Effector memory CD8-positive, alpha-beta T cell (primary cell): ENCODE measurements around the gene C2CD4D.

ENCODE experiments used
- ATAC-seq: fragments of 150-1000 bp; cut with Tn5 transposase; replicated peaks from 2 replicates; pipeline ENCODE4 v1.10.0; 2021; ENCODE audit warnings: mild to moderate bottlenecking, moderate library complexity
- DNase-seq, 3 experiments: peaks; one replicate each; pipeline ENCODE4 v3.0.0; 2021
- H3K27ac Mint-ChIP-seq, 2 donors: one replicate each; pipeline ENCODE4 v1.8.0; 2022; ENCODE audit warnings: mild to moderate bottlenecking in 2 of 2, mixed read lengths in 2 of 2, moderate library complexity in 2 of 2
- H3K27me3 Mint-ChIP-seq, 2 donors: one replicate each; pipeline ENCODE4 v1.8.0; 2022; ENCODE audit warnings: mixed read lengths in 2 of 2
- H3K36me3 Mint-ChIP-seq: one replicate; pipeline ENCODE4 v1.8.0; 2022; ENCODE audit warnings: mild to moderate bottlenecking, moderate library complexity, mixed read lengths; ENCODE audit not compliant: insufficient read depth
- H3K4me1 Mint-ChIP-seq, 2 donors: one replicate each; pipeline ENCODE4 v1.8.0; 2022; ENCODE audit warnings: low read depth in 2 of 2, mixed read lengths in 2 of 2
- H3K4me3 Mint-ChIP-seq, 2 donors: one replicate each; pipeline ENCODE4 v1.8.0; 2022; ENCODE audit warnings: mild to moderate bottlenecking in 2 of 2, mixed read lengths in 2 of 2, moderate library complexity in 2 of 2
- H3K9me3 Mint-ChIP-seq, 2 donors: one replicate each; pipeline ENCODE4 v1.8.0; 2022; ENCODE audit warnings: mixed read lengths in 2 of 2

The C2CD4D gene

DNA sequence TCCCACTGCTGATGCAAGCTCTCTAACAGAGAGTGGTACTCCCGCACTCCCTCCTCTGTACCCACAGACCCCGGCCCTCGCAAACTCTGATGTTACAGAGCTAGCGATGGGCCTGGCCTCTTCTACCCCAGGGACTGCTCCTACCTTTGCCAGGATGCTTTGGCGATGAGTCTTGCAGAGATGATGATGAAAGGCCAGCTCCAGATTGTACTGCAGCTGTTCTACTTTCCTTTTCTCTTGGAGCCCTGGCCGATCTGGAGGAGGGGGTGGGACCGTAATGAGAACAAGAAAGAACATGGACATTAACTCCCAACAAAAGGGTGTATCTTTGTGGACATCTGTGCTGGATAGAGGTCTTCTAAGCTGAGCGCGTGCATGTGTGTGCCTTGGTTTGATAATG is 28.4 kb downstream of the C2CD4D start:
- H3K36me3 Mint-ChIP-seq, result peaks cover 53% of the 10 kb centered on the region
- no peak for ATAC-seq

DNA sequence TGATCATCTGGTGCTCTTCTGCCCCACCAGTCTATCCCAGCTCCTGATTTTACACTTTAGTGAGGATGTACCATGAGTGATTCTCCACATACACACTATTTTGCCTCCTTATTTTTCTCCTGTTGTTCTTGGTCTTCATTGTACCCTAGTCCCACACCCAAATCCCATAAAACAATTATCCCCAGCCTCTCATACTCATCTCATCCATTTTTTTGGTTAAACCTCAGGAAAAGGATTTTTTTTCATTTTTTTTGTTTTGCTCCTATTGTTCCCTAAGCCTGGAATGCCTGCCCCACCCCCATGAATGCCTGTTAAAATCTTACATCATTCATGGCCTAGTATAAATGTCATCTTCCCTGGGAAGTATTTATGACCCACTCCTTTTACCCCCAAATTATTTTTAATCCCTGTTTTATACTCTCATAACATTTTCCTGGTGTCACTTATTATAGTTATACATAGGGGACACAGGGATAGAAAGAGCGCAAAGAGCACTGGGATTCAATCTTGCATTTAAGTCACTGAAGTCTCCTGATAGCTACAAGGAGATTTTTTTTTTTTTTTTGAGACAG is 29.5 kb downstream of the C2CD4D start:
- Mint-ChIP-seq H3K27ac (no peak overlapping the region), H3K27me3 (no peaks in the 10 kb centered on the region), H3K36me3 (peaks cover 43% of the 10 kb centered on the region), H3K4me3 (no peak overlapping the region), H3K4me1 (peaks cover 11 to 26% of the 10 kb centered on the region in 2 donors), H3K9me3 (no peaks in the 10 kb centered on the region)
- no peak for DNase-seq
- ATAC-seq, result no peak

More for the DNA sequence above, 28.4 kb downstream of the C2CD4D start:
- Mint-ChIP-seq H3K4me1 (peaks cover 20 to 35% of the 10 kb centered on the region in 2 donors), H3K4me3 (no peak overlapping the region), H3K9me3 (no peaks in the 10 kb centered on the region), H3K27me3 (no peaks in the 10 kb centered on the region), H3K27ac (no peak overlapping the region)
- DNase-seq, result no peak

DNA sequence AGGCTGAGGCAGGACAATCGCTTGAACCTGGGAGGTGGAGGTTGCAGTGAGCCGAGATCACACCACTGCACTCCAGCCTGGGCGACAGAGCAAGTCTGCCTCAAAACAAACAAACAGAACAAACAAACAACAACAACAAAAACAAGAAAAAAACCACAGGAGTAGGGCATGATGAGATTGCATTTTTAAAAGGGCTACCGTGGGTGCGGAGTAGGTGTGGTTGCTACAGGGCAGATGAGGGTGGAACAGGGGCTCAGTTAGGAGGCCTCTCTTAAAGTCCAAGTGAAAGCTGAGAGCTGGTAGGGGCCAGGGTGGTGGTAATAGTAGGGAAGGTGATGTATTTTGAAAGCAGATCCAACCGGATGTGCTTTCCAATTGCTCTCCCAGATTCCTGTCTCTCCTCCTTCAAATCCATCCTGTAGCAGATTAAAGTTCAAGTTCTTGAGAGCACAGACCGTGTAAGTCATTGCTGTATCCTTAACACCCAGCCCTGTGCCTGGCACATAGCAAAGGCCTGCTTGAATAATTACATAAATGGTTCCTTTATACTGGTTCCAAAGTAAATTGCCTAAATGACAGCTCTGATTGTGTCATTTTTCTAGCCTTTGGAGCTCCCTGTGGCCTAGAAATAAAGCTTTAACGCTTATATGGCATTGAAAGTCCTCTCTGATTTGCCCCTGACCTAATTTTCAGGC is 30.2 kb downstream of the C2CD4D start:
- H3K4me1 Mint-ChIP-seq, result peaks cover 6 to 26% of the 10 kb centered on the region in 2 donors
- ATAC-seq, result no peak
- H3K27ac Mint-ChIP-seq, result peak overlapping the region in 1 of 2 donors; percentile 47

GRCh38 chr1:151807766-151808165 is 31.9 kb downstream of the C2CD4D start:
- no peaks in the 10 kb centered on the region for H3K27me3 Mint-ChIP-seq
- H3K9me3 Mint-ChIP-seq, result no peaks in the 10 kb centered on the region
- peaks cover 31% of the 10 kb centered on the region for H3K36me3 Mint-ChIP-seq
- H3K4me3 Mint-ChIP-seq, result no peak overlapping the region
- DNase-seq (no peak), ATAC-seq (no peak)
- H3K4me1 Mint-ChIP-seq, result peaks cover 11 to 22% of the 10 kb centered on the region in 2 donors
- peak overlapping the region in 1 of 2 donors; percentile 47 for H3K27ac Mint-ChIP-seq

More for the DNA sequence above, 30.2 kb downstream of the C2CD4D start:
- peaks cover 38% of the 10 kb centered on the region for H3K36me3 Mint-ChIP-seq
- H3K27me3 Mint-ChIP-seq, result no peaks in the 10 kb centered on the region
- H3K4me3 Mint-ChIP-seq, result no peak overlapping the region
- no peak for DNase-seq
- H3K9me3 Mint-ChIP-seq, result no peaks in the 10 kb centered on the region

DNA sequence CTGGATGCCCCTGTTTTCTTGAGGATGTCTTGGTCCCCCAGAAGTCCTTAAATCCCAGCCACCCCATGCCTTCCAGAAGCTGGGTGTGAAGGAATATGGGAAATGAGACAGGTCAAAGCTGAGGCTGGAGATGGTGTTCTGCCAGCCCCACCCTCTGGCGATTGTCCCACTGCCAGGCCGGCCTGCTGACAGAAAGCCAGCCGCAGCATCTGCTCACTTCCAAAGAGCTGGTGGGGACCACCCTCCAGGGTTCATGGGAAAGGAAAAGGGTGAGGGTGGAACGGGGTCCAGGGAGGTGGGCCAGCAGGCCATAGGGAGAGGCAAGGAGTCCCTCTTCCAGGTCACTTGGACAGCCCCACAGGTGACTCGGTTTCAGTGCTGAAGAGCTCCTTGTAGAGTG is 32.5 kb downstream of the C2CD4D start:
- peaks cover 26% of the 10 kb centered on the region for H3K36me3 Mint-ChIP-seq
- H3K4me1 Mint-ChIP-seq, result peaks cover 7 to 23% of the 10 kb centered on the region in 2 donors
- ATAC-seq (no peak), DNase-seq (no peak)
- peak overlapping the region in 1 of 2 donors; percentile 80 for H3K27ac Mint-ChIP-seq
- H3K9me3 Mint-ChIP-seq, result no peaks in the 10 kb centered on the region
- no peaks in the 10 kb centered on the region for H3K27me3 Mint-ChIP-seq
- no peak overlapping the region for H3K4me3 Mint-ChIP-seq

DNA sequence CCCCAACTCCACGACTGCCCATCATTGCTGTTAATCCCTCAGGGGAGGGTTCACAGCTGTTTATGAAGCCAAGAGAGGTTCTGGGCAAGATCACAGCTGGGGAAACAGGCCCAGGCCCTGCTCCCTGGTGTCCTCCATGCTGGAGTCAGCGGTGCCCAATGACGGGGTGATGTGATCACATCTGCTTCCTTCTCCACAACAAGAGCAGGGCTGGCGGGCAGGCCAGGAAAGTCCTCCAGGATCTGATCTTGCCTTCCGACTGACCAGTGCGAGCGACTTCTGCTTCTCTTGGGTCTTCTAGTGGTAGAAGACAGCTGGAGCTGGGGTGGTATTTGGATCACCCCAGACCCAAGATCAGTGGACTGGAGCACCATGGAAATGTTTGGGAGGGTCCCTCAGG is 33.5 kb downstream of the C2CD4D start:
- H3K4me3 Mint-ChIP-seq, result no peak overlapping the region
- peaks cover 22% of the 10 kb centered on the region for H3K36me3 Mint-ChIP-seq
- H3K27ac Mint-ChIP-seq, result peak overlapping the region in 1 of 2 donors; percentile 80
- peaks cover 7 to 23% of the 10 kb centered on the region in 2 donors for H3K4me1 Mint-ChIP-seq
- H3K27me3 Mint-ChIP-seq, result no peaks in the 10 kb centered on the region
- DNase-seq (no peak), ATAC-seq (no peak)
- H3K9me3 Mint-ChIP-seq, result no peaks in the 10 kb centered on the region

DNA sequence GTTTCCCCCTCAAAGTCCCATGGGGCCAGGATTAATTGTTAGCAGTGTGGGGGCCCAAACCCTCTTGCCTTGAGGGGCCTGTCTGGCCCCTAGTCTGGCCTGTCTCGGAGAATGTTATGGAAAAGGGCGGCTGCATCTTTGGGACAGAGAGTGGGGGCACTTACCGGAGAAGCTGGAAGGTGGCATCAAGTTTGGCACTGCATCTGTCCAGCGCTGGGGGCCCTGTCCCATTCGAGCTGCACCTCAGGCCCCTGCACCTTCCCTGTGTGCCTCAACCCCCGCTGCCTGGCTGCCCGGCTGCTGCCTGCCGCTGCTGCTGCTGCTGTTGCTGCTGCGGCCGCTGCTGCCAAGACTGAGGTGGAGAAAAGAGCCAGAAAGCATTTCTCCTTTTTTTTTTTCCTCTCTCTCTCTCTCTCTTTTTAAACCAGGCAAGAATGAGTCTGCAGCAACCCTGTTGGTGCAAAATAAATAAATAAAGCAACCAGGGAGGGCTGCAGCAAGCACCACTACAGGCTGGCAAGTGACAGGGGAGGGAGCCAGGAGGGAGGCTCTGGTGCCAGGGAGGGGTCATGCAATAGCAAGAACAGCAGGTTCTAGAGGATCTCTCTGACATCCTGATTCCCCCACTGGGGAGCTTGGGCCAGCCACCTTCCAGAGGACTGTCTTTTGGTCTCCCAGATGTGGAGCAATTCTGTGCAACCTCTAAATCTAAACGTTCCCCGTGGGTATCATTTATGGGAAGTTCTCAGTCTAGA is 34.4 kb downstream of the C2CD4D start, which contains the start of gene LINGO4:
Gene LINGO4 (minus strand): TSS at position 354 of the 755 bp plus-strand sequence. CDS start 2,715 bp downstream, outside the sequence.
- DNase-seq, result no peak
- Mint-ChIP-seq H3K36me3 (peaks cover 12% of the 10 kb centered on the region), H3K9me3 (no peaks in the 10 kb centered on the region), H3K4me1 (peaks cover 12 to 28% of the 10 kb centered on the region in 2 donors), H3K27me3 (no peaks in the 10 kb centered on the region), H3K27ac (peak within 1 kb of the TSS in 1 of 2 donors; percentile 80), H3K4me3 (no peak within 1 kb of the TSS)
- ATAC-seq, result peak; percentile 39

- no peak for DNase-seq
- Mint-ChIP-seq H3K27me3 (no peaks in the 10 kb centered on the region), H3K4me3 (no peak overlapping the region), H3K9me3 (no peaks in the 10 kb centered on the region), H3K36me3 (peaks cover 12% of the 10 kb centered on the region), H3K27ac (peak overlapping the region in 1 of 2 donors; percentile 69), H3K4me1 (peaks cover 14 to 39% of the 10 kb centered on the region in 2 donors)
- no peak for ATAC-seq
Observed at GRCh38 chr1:151803915-151804314, 35.7 kb downstream of the C2CD4D start.

DNA sequence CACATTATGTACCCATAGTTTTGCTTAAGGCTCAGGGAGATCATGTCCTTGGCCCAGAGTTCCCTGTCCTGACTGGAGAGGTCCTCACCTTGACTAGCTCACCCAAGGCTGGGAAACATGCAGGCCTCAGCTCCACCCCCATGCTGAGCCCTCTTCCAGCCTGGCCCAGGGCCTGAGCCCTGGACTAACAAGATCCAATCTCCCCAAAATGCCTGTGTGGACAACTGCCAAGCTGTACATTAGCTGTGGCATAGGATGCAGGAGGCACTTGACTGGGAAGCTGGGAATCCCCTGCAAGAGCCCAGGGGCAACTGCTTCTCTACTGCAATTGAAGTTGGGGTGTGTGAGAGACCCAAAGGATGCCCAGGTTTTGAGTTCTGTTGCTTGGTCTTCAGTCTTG is 36.5 kb downstream of the C2CD4D start:
- DNase-seq (no peak), ATAC-seq (no peak)
- Mint-ChIP-seq H3K9me3 (no peaks in the 10 kb centered on the region), H3K27ac (peak overlapping the region; percentile 13 to 69), H3K4me3 (no peak overlapping the region), H3K27me3 (no peaks in the 10 kb centered on the region), H3K36me3 (peaks cover 6% of the 10 kb centered on the region), H3K4me1 (peaks cover 14 to 42% of the 10 kb centered on the region in 2 donors)

- Mint-ChIP-seq H3K4me3 (no peak overlapping the region), H3K27ac (peak overlapping the region in 1 of 2 donors; percentile 60), H3K9me3 (no peaks in the 10 kb centered on the region), H3K4me1 (peaks cover 14 to 42% of the 10 kb centered on the region in 2 donors), H3K36me3 (peaks cover 3% of the 10 kb centered on the region), H3K27me3 (no peaks in the 10 kb centered on the region)
- ATAC-seq (no peak), DNase-seq (no peak)
Observed at GRCh38 chr1:151802372-151802771, 37.2 kb downstream of the C2CD4D start.

- no peak overlapping the region for H3K4me3 Mint-ChIP-seq
- H3K4me1 Mint-ChIP-seq, result peaks cover 14 to 42% of the 10 kb centered on the region in 2 donors
- peak overlapping the region in 1 of 2 donors; percentile 60 for H3K27ac Mint-ChIP-seq
- no peaks in the 10 kb centered on the region for H3K9me3 Mint-ChIP-seq
- peaks cover 3% of the 10 kb centered on the region for H3K36me3 Mint-ChIP-seq
- DNase-seq, result no peak
- no peaks in the 10 kb centered on the region for H3K27me3 Mint-ChIP-seq
- no peak for ATAC-seq
Observed at GRCh38 chr1:151801846-151802245, 37.8 kb downstream of the C2CD4D start.

DNA sequence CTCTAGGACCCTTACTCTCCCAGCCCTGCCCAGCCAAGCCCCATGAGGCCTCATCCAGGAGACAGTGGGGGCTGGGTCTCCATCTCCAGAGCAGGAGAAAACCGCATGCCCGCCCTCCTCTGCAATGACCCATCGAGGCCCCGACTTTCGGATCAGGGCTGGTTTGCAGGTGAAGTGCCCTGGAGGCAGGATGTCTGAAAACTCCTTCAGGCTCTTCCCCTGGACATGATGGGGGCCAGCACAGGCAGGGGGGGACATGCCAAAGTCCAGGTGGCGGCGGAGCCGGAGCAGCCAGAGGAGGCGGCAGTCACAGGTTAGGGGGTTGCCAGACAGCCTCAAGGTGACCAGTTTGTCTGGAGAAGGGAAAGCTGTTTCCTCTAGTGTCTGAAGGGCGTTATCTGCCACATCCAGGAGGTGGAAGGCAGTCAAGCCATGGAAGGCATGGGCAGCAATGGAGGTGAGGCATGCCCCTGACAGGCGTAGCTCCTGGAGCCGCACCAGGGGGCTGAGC is 38.3 kb downstream of the C2CD4D start:
- Mint-ChIP-seq H3K27ac (peak overlapping the region in 1 of 2 donors; percentile 60), H3K36me3 (peaks cover 3% of the 10 kb centered on the region), H3K4me1 (peaks cover 18 to 42% of the 10 kb centered on the region in 2 donors), H3K4me3 (no peak overlapping the region), H3K9me3 (no peaks in the 10 kb centered on the region), H3K27me3 (no peaks in the 10 kb centered on the region)
- no peak for DNase-seq
- ATAC-seq, result no peak

DNA sequence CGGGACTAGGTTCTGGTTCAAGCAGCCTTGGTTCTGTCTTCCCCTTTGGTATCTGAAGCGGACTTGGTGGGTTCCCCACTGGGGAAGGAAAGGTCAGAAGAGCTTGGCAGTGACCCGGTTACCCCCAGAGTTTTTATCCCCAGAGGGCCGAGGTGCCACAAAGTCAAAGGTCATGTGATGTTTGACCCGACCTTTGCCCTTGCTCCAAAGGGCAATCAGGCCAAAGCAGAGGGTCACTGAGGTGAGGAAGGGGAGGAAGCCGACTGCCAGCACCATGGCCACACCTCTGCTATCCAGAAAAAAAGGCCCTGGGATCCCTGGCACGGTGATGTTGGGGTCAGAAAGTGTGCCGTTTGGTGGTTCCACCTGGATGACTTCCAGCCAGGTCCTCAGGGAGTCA is 38.8 kb downstream of the C2CD4D start:
- Mint-ChIP-seq H3K4me1 (peaks cover 18 to 38% of the 10 kb centered on the region in 2 donors), H3K27ac (peak overlapping the region; percentile 22 to 82), H3K27me3 (no peaks in the 10 kb centered on the region), H3K36me3 (peaks cover 3% of the 10 kb centered on the region), H3K9me3 (no peaks in the 10 kb centered on the region), H3K4me3 (peak overlapping the region; percentile 25 to 67)
- ATAC-seq, result no peak
- no peak for DNase-seq
